Measurements from ENCODE around the gene FAIM2. TPM values are rescaled to one million over a fixed set of nuclear protein-coding genes. Genes with fewer than 3 reads are reported as not detected.
"Not testable (repeated sequence)": the region's sequence is repeated elsewhere in the genome, so short reads cannot be mapped to it uniquely, and the experiment has no call there.

Gene FAIM2
- total RNA-seq, 2 experiments from 2014 or later = 0.53 to 0.91 TPM

DNA sequence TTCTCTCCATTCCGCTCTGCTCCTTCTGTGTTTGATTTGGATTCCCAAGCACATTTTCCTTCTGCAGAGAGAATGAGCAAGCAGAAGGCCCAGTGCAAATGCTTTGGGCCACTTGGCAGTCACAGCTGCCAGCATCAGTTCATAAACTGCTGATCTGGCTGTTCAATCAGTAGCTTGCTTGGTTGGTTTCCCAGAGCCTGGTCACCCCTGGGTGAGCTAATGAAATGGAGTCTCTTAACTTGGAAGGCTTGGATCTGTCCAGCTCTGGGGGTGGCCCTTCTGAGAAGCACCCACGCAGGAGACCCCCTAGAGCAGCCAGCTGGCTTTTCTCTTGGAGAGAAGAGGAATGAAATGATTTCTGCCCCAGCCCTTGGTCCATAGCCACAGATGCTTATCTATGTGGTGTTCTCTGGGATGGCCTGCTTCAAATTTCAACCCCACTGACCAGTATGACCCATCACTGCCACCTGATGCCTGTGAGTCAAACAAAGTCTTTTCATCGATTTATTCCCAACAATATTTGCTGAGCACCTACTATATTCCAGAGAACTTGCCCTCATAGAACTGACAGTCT lies 30.3 kb downstream of the FAIM2 start:
- CTCF ChIA-PET = interaction anchor here (0.5 to 1.1 kb wide), 3 partner anchors 132 to 193 kb away, joined by 3 to 4 read pairs (median 4); partner anchors contain the start of gene TMBIM6
- POLR2A ChIA-PET = interaction anchor here (0.6 kb wide), 1 partner anchor 116 kb away, joined by 6 read pairs; no protein-coding TSS in a partner anchor

GRCh38 chr12:49872781-49873181 lies 30.9 kb downstream of the FAIM2 start:
- H3K36me3 Mint-ChIP-seq (ENCODE audit: low read depth) = no peaks in the 10 kb centered on the region
- CTCF ChIA-PET = interaction anchor here (0.6 kb wide), 1 partner anchor 57 kb away, joined by 4 read pairs; no protein-coding TSS in a partner anchor
- H3K27ac Mint-ChIP-seq = no peak overlapping the region
- H3K4me3 Mint-ChIP-seq = no peak overlapping the region
- intact Hi-C loops (cut with DNase I, micrococcal nuclease) = no loop called here
- peaks cover 2% of the 10 kb centered on the region for H3K9me3 Mint-ChIP-seq (ENCODE audit: low read depth)
- no peaks in the 10 kb centered on the region for H3K4me1 Mint-ChIP-seq
- no peaks in the 10 kb centered on the region for H3K27me3 Mint-ChIP-seq
- POLR2A ChIA-PET = interaction anchor here (0.6 kb wide), 1 partner anchor 115 kb away, joined by 6 read pairs; no protein-coding TSS in a partner anchor
- DNase-seq (no peak), ATAC-seq (no peak)

More for the DNA sequence above, 30.3 kb downstream of the FAIM2 start:
- no peaks in the 10 kb centered on the region for H3K4me1 Mint-ChIP-seq
- no peak for DNase-seq
- H3K36me3 Mint-ChIP-seq (ENCODE audit: low read depth) = no peaks in the 10 kb centered on the region
- H3K27me3 Mint-ChIP-seq = no peaks in the 10 kb centered on the region
- intact Hi-C loops (cut with DNase I, micrococcal nuclease) = no loop called here
- peaks cover 9% of the 10 kb centered on the region for H3K9me3 Mint-ChIP-seq (ENCODE audit: low read depth)
- no peak overlapping the region for H3K27ac Mint-ChIP-seq
- ATAC-seq = no peak
- H3K4me3 Mint-ChIP-seq = no peak overlapping the region

DNA sequence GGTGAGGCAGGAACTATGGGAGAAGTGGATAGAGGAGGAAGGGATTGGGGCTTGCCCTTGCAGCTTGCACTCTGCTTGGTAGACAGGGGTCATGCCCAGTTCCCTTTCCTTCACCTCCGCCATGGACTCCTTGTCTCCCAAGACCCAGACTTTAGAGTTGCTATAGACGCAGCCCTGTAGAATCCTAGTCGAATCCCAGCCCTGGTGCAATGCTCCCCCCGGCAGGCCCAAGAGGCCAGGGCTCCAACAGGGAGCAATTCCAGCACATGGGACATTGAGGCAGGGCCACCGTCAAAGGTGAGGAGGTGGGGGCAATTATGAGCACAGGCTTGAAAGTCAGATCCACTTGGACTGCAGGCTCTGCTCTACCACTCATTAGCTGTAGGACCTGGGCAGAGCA lies 31.3 kb downstream of the FAIM2 start:
- Mint-ChIP-seq H3K4me1 (no peaks in the 10 kb centered on the region), H3K36me3 (ENCODE audit: low read depth) (no peaks in the 10 kb centered on the region), H3K27me3 (no peaks in the 10 kb centered on the region), H3K9me3 (ENCODE audit: low read depth) (no peaks in the 10 kb centered on the region), H3K4me3 (no peak overlapping the region), H3K27ac (no peak overlapping the region)
- DNase-seq (no peak), ATAC-seq (no peak)
- ChIA-PET POLR2A (no interaction called here), CTCF (interaction anchor here (0.6 kb wide), 1 partner anchor 57 kb away, joined by 4 read pairs; no protein-coding TSS in a partner anchor)
- intact Hi-C loops (cut with DNase I, micrococcal nuclease) = no loop called here

GRCh38 chr12:49871811-49872251 lies 31.9 kb downstream of the FAIM2 start:
- H3K9me3 Mint-ChIP-seq (ENCODE audit: low read depth); H3K4me3 Mint-ChIP-seq; DNase-seq; H3K4me1 Mint-ChIP-seq; H3K36me3 Mint-ChIP-seq (ENCODE audit: low read depth); POLR2A ChIA-PET; intact Hi-C loops (cut with DNase I, micrococcal nuclease); H3K27ac Mint-ChIP-seq; H3K27me3 Mint-ChIP-seq; ATAC-seq: not testable (repeated sequence)
- CTCF ChIA-PET = interaction anchor here (0.6 to 1.4 kb wide), 3 partner anchors 20 to 95 kb away, joined by 3 to 4 read pairs (median 4); no protein-coding TSS in a partner anchor

GRCh38 chr12:49871263-49871561 lies 32.5 kb downstream of the FAIM2 start:
- DNase-seq (no peak), ATAC-seq (no peak)
- H3K4me3 Mint-ChIP-seq = no peak overlapping the region
- no peaks in the 10 kb centered on the region for H3K9me3 Mint-ChIP-seq (ENCODE audit: low read depth)
- H3K27me3 Mint-ChIP-seq = no peaks in the 10 kb centered on the region
- H3K36me3 Mint-ChIP-seq (ENCODE audit: low read depth) = no peaks in the 10 kb centered on the region
- POLR2A ChIA-PET = no interaction called here
- no peaks in the 10 kb centered on the region for H3K4me1 Mint-ChIP-seq
- CTCF ChIA-PET = interaction anchor here (0.6 to 1.4 kb wide), 5 partner anchors 11 to 130 kb away, joined by 3 to 4 read pairs (median 3); no protein-coding TSS in a partner anchor
- intact Hi-C loops (cut with DNase I, micrococcal nuclease) = no loop called here
- no peak overlapping the region for H3K27ac Mint-ChIP-seq

- Mint-ChIP-seq H3K4me3 (no peak overlapping the region), H3K4me1 (no peaks in the 10 kb centered on the region), H3K36me3 (ENCODE audit: low read depth) (no peaks in the 10 kb centered on the region), H3K27me3 (no peaks in the 10 kb centered on the region), H3K9me3 (ENCODE audit: low read depth) (no peaks in the 10 kb centered on the region), H3K27ac (no peak overlapping the region)
- DNase-seq (no peak), ATAC-seq (no peak)
- ChIA-PET POLR2A (no interaction called here), CTCF (interaction anchor here (0.7 to 1.4 kb wide), 4 partner anchors 12 to 131 kb away, joined by 3 to 4 read pairs (median 3); no protein-coding TSS in a partner anchor)
- intact Hi-C loops (cut with DNase I, micrococcal nuclease) = no loop called here
Measured at GRCh38 chr12:49870501-49871262, 33.0 kb downstream of the FAIM2 start.

- ATAC-seq = no peak
- no peaks in the 10 kb centered on the region for H3K36me3 Mint-ChIP-seq (ENCODE audit: low read depth)
- no peaks in the 10 kb centered on the region for H3K4me1 Mint-ChIP-seq
- no peak overlapping the region for H3K27ac Mint-ChIP-seq
- H3K9me3 Mint-ChIP-seq (ENCODE audit: low read depth) = no peaks in the 10 kb centered on the region
- intact Hi-C loops (cut with DNase I, micrococcal nuclease) = loop anchor here in 1 of 2 experiments (5.0 to 10.0 kb wide), 2 partner anchors 77 to 185 kb away; partner anchors contain the start of gene ASIC1
- ChIA-PET POLR2A (no interaction called here), CTCF (interaction anchor here (0.6 to 0.8 kb wide), 4 partner anchors 60 to 97 kb away, joined by 3 to 5 read pairs (median 3); no protein-coding TSS in a partner anchor)
- H3K27me3 Mint-ChIP-seq = no peaks in the 10 kb centered on the region
- DNase-seq = no peak
- no peak overlapping the region for H3K4me3 Mint-ChIP-seq
Measured at GRCh38 chr12:49869816-49870500, 33.7 kb downstream of the FAIM2 start.

- H3K36me3 Mint-ChIP-seq (ENCODE audit: low read depth) = no peaks in the 10 kb centered on the region
- CTCF ChIA-PET = interaction anchor here (0.6 to 1.1 kb wide), 7 partner anchors 24 to 201 kb away, joined by 3 to 5 read pairs (median 3); no protein-coding TSS in a partner anchor
- ATAC-seq (no peak), DNase-seq (no peak)
- no peak overlapping the region for H3K4me3 Mint-ChIP-seq
- POLR2A ChIA-PET = no interaction called here
- H3K4me1 Mint-ChIP-seq = no peaks in the 10 kb centered on the region
- no peaks in the 10 kb centered on the region for H3K27me3 Mint-ChIP-seq
- H3K9me3 Mint-ChIP-seq (ENCODE audit: low read depth) = no peaks in the 10 kb centered on the region
- intact Hi-C loops (cut with DNase I, micrococcal nuclease) = loop anchor here in 1 of 2 experiments (5.0 to 10.0 kb wide), 2 partner anchors 78 to 186 kb away; partner anchors contain the start of gene ASIC1
- H3K27ac Mint-ChIP-seq = no peak overlapping the region
Measured at GRCh38 chr12:49868952-49869815, 34.5 kb downstream of the FAIM2 start.

DNA sequence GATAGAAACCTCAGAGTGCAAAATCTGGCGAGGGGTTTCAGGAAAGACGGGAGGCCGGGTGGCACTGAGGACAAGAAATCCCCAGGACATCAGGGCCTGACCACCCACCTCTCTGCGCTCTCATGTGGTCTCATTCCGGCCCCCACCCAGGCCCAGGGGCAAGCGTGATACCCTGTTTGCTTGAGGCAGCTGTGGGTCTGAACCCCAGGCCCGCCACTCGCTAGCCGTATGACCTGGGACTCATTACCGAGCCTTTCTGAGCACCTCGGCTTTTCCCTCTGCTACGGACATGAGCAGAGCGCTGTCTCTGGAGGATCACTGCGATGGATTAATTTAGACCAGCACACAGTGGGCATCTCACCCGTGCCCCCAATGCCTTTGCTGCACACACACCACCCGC lies 35.3 kb downstream of the FAIM2 start:
- intact Hi-C loops (cut with DNase I, micrococcal nuclease) = loop anchor here in 1 of 2 experiments (5.0 to 10.0 kb wide), 2 partner anchors 79 to 186 kb away; partner anchors contain the start of gene ASIC1
- no peaks in the 10 kb centered on the region for H3K36me3 Mint-ChIP-seq (ENCODE audit: low read depth)

DNA sequence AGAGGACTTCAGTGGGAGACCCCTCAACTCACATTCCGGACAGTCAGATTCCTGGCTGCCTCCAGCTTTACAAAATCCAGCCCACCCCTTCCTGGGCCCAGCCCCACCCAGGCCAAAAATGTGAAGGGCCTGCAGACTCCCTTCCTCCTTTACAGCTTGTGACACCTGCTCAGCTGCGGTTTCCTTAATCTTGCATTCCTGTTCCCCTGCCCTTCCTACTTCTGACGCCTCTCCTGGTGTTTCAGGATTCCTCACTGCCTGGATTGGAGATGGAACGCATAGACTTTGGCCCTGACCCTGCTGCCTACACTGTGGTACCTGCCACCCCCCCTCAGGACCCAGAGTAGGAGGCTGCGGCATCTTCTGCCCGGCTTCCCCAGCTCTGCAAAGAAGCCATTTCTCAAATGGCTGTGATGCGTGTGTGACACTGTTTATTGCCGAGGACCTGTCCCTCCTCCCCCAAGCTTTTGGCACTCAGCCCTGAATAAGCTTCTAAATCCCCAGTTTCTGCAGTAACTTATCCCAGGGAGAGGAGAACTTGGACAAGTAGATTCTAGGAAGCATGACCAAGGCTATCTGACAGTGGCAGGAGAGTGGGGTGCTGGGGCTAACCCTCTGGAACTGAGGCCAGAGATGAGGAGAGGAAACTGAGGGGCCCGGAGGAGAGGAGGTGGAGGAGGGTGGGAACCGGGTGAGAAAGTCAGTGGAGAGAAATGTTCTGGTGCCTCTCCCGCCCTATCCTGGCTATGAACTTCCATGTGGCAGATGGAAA lies 35.9 kb downstream of the FAIM2 start:
- H3K27ac Mint-ChIP-seq = no peak overlapping the region
- ATAC-seq (no peak), DNase-seq (no peak)
- ChIA-PET POLR2A (interaction anchor here (1.1 kb wide), 1 partner anchor 78 kb away, joined by 3 read pairs; no protein-coding TSS in a partner anchor), CTCF (interaction anchor here (0.6 to 3.6 kb wide), 19 partner anchors 14 to 1307 kb away, joined by 3 to 22 read pairs (median 5); no protein-coding TSS in a partner anchor)
- H3K27me3 Mint-ChIP-seq = no peaks in the 10 kb centered on the region
- intact Hi-C loops (cut with DNase I, micrococcal nuclease) = loop anchor here (1.0 to 10.0 kb wide), 7 partner anchors 78 to 189 kb away; partner anchors contain the start of gene ASIC1 (in 2 of the 2)
- H3K4me1 Mint-ChIP-seq = no peaks in the 10 kb centered on the region
- H3K9me3 Mint-ChIP-seq (ENCODE audit: low read depth) = no peaks in the 10 kb centered on the region
- H3K36me3 Mint-ChIP-seq (ENCODE audit: low read depth) = no peaks in the 10 kb centered on the region
- no peak overlapping the region for H3K4me3 Mint-ChIP-seq

More for the DNA sequence above, 35.3 kb downstream of the FAIM2 start:
- DNase-seq (no peak), ATAC-seq (no peak)
- no peaks in the 10 kb centered on the region for H3K9me3 Mint-ChIP-seq (ENCODE audit: low read depth)
- no peaks in the 10 kb centered on the region for H3K4me1 Mint-ChIP-seq
- H3K27me3 Mint-ChIP-seq = no peaks in the 10 kb centered on the region
- no peak overlapping the region for H3K27ac Mint-ChIP-seq
- POLR2A ChIA-PET = no interaction called here
- no peak overlapping the region for H3K4me3 Mint-ChIP-seq
- CTCF ChIA-PET = interaction anchor here (0.8 to 2.1 kb wide), 8 partner anchors 13 to 202 kb away, joined by 3 to 6 read pairs (median 4); no protein-coding TSS in a partner anchor
